ENCODE measurements around the gene SMARCB1. TPM values are rescaled to one million over a fixed set of nuclear protein-coding genes. Genes with fewer than 3 reads are reported as not detected.

The SMARCB1 gene
- total and polyA plus RNA-seq, 12 donors, result 41.3 to 95.5 (median 76.8) TPM

DNA sequence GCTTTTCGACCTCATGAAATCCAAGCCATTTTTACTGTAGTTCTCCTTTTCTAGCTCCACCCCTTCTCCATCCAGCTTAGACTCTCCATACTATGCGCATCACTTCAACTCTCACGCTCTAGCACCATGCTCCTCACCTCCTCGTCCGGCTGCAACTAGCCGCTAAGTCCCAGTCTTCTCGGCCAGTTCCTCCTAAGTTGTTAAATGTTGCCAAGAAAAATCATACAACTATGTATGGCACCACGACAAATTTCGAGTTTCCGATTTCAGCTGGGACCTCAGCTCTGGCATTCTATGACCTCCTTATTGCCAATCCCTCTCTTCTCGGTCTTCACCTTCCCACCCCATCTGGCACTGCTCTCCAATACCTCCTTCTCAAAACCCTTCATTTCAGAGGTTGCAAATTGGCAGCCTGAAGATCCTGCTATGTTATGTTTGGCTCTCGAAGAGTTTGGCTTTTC is 36.9 kb upstream of the SMARCB1 start:
- TF ChIP-seq, protein P1, sequence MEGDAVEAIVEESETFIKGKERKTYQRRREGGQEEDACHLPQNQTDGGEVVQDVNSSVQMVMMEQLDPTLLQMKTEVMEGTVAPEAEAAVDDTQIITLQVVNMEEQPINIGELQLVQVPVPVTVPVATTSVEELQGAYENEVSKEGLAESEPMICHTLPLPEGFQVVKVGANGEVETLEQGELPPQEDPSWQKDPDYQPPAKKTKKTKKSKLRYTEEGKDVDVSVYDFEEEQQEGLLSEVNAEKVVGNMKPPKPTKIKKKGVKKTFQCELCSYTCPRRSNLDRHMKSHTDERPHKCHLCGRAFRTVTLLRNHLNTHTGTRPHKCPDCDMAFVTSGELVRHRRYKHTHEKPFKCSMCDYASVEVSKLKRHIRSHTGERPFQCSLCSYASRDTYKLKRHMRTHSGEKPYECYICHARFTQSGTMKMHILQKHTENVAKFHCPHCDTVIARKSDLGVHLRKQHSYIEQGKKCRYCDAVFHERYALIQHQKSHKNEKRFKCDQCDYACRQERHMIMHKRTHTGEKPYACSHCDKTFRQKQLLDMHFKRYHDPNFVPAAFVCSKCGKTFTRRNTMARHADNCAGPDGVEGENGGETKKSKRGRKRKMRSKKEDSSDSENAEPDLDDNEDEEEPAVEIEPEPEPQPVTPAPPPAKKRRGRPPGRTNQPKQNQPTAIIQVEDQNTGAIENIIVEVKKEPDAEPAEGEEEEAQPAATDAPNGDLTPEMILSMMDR (IDR thresholded peaks at IDR 0.05), result no peak
- no peak for TF ChIP-seq POLR2A (IDR thresholded peaks at IDR 0.05)
- Histone ChIP-seq H3K4me1 (replicated peaks in 1 of 2) (peaks cover 7 to 8% of the 10 kb centered on the region in 2 donors), H3K27me3 (no peaks in the 10 kb centered on the region), H3K36me3 (replicated peaks in 1 of 2) (peaks cover 0 to 2% of the 10 kb centered on the region in 2 donors), H3K9me3 (replicated peaks in 1 of 3) (no peaks in the 10 kb centered on the region), H3K27ac (peak overlapping the region in 1 of 5 donors; percentile 95), H3K4me3 (peak overlapping the region in 1 of 4 donors; percentile 70)
- WGBS, 4 donors, result 63 to 72% (median 70%) methylated on average over 12 of the region's 12 CpGs
- no peak for DNase-seq
- intact Hi-C loops (cut with DNase I), result no loop called here

DNA sequence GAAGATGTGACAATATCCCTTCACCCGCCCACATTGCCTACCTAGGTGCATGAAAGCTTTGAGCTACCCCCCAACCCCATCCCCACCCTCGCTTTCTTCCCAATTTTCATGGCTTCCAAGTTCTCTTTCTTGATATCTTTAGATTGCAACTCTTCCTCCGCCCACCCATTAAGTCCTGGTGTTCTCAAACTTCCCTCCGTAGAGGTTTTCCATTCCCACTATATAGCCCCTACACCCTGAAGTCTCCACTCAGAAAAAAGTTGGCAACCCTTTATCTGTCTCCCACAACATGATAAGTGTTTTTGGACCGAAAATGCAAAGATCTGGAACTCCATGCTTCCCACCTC is 36.4 kb upstream of the SMARCB1 start:
- Histone ChIP-seq H3K36me3 (replicated peaks in 1 of 2) (no peaks in the 10 kb centered on the region), H3K4me1 (replicated peaks in 1 of 2) (peaks cover 7 to 8% of the 10 kb centered on the region in 2 donors), H3K4me3 (peak overlapping the region in 2 of 4 donors; percentile 50 to 70), H3K27ac (peak overlapping the region in 4 of 5 donors; percentile 83 to 95 (median 90)), H3K9me3 (replicated peaks in 1 of 3) (no peaks in the 10 kb centered on the region), H3K27me3 (no peaks in the 10 kb centered on the region)
- 28 to 45% (median 36%) methylated on average over 5 of the region's 5 CpGs for WGBS, 4 donors
- TF ChIP-seq, protein P1 (IDR thresholded peaks at IDR 0.05), result no peak
- TF ChIP-seq POLR2A (IDR thresholded peaks at IDR 0.05), result no peak
- no peak for DNase-seq
- intact Hi-C loops (cut with DNase I), result no loop called here

DNA sequence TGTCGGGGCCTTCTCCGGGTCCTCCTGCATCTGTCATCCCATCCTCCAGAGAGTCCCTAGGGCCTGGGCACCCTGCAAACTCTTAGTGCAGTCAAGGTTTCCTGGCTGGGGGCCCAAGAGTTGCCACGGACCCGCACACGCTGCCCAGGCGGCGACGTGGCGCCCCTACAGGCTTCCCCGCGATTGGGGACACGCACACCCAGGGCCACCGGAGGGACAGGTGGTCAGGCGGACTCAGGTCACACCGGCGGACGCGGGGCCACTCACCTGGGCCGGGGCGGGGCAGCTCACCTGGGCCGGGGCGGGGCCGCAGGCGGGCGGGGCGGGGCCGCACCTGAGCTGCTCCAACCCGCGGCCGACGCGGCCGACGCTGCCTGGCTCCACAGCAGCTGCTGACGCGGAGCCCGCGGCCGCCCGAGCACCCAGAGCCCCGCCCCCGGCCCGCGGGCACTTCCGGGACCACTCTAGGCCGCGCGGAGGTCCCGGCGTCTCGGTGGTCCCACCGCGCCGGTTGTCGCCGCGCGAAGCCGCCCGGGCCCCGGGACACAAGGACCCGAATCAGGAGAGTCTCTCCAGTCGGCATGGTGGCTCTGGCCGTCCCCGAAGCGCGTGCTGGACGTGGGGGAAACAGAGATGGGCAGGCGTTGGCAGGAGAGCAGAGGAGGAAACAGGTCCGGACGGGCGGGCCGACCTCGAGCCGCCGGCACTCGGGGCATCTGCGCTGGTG is 35.9 kb upstream of the SMARCB1 start, which contains the start of gene ZNF70:
Gene ZNF70 (minus strand): TSS at position 399 of the 727 bp plus-strand sequence. CDS start 5,972 bp downstream, outside the sequence.
- no peaks in the 10 kb centered on the region for H3K36me3 ChIP-seq (replicated peaks in 1 of 2)
- H3K27me3 ChIP-seq, result no peaks in the 10 kb centered on the region
- H3K9me3 ChIP-seq (replicated peaks in 1 of 3), result no peaks in the 10 kb centered on the region
- 0 to 1% (median 0%) methylated on average over 2 to 78 of the region's 78 CpGs for WGBS, 4 donors
- intact Hi-C loops (cut with DNase I), result no loop called here
- peak within 1 kb of the TSS; percentile 53 to 95 (median 89) for H3K27ac ChIP-seq
- TF ChIP-seq, protein P1 (IDR thresholded peaks at IDR 0.05), result peak in 4 of 6 experiments; percentile 1 to 25 (median 17)
- peak in 1 of 2 donors; percentile 68 for TF ChIP-seq POLR2A (IDR thresholded peaks at IDR 0.05)
- DNase-seq, result peak; percentile 79 to 91 (median 86)
- H3K4me1 ChIP-seq (replicated peaks in 1 of 2), result peaks cover 7 to 8% of the 10 kb centered on the region in 2 donors
- peak within 1 kb of the TSS; percentile 50 to 70 (median 63) for H3K4me3 ChIP-seq

DNA sequence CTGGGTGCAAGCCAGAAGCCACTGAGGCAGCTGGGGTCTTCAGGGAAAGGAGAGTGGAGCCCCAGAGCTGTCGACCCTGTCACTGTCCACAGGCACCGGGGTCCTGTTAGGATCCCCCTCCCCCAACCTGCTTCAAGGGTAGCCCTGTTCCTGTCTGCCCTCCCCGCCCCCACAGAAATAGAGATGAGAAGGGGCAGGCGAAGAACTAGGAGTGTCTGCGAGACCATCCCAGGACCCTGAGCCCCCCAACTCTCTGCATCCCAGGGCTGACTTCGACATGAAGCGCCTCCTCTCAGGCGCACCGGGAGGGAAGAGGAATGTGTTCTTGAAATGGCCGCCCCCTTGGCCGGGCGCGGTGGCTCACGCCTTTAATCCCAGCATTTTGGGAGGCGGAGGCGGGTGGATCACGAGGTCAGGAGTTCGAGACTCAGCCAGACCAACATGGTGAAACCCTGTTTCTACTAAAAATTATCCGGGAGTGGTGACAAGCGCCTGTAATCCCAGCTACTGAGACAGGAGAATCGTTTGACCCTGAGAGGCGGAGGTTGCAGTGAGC is 35.2 kb upstream of the SMARCB1 start:
- no peaks in the 10 kb centered on the region for H3K36me3 ChIP-seq (replicated peaks in 1 of 2)
- TF ChIP-seq POLR2A (IDR thresholded peaks at IDR 0.05), result no peak
- TF ChIP-seq, protein P1 (IDR thresholded peaks at IDR 0.05), result no peak
- intact Hi-C loops (cut with DNase I), result no loop called here
- H3K4me3 ChIP-seq, result peak overlapping the region; percentile 50 to 70 (median 63)
- H3K9me3 ChIP-seq (replicated peaks in 1 of 3), result no peaks in the 10 kb centered on the region
- H3K27ac ChIP-seq, result peak overlapping the region; percentile 53 to 95 (median 89)
- H3K4me1 ChIP-seq (replicated peaks in 1 of 2), result peaks cover 7 to 8% of the 10 kb centered on the region in 2 donors
- H3K27me3 ChIP-seq, result no peaks in the 10 kb centered on the region
- 19 to 84% (median 25%) methylated on average over 4 to 22 of the region's 22 CpGs for WGBS, 4 donors
- DNase-seq, result peak in 5 of 7 donors; percentile 46 to 68 (median 57)
